Smooth muscle cell (in vitro differentiated cells): Measurements from ENCODE around the gene ZNF804B. TPM values are rescaled to one million over a fixed set of nuclear protein-coding genes. Genes with fewer than 3 reads are reported as not detected.

Experiments used
- DNase-seq: peaks from one replicate; lab custom pipeline; 2025; ENCODE audit not compliant: unreplicated experiment; lab: John Stamatoyannopoulos, UW
- H2AFZ ChIP-seq: fragments of 200-600 bp; sonication (generic); 2 replicates; pipeline ENCODE4 v1.6.0; 2016; ENCODE audit warnings: antibody characterized with exemption, low read depth, mild to moderate bottlenecking
- H3F3A ChIP-seq: fragments of 200-600 bp; sonication (generic); 2 replicates; pipeline ENCODE4 v1.6.0; 2017; ENCODE audit warnings: antibody characterized with exemption, low read depth
- H3K27ac ChIP-seq: fragments of 200-600 bp; sonication (generic); 2 replicates; pipeline ENCODE4 v1.5.1; 2016; ENCODE audit warnings: low read depth, mild to moderate bottlenecking
- H3K27me3 ChIP-seq: fragments of 200-600 bp; sonication (generic); 2 replicates; pipeline ENCODE4 v1.6.1; 2016; ENCODE audit warnings: low read depth, mild to moderate bottlenecking
- H3K36me3 ChIP-seq: fragments of 200-600 bp; sonication (generic); 2 replicates; pipeline ENCODE4 v1.5.1; 2016; ENCODE audit warnings: low read depth
- H3K4me1 ChIP-seq: fragments of 200-600 bp; sonication (generic); 2 replicates; pipeline ENCODE4 v1.5.1; 2016; ENCODE audit warnings: low read depth
- H3K4me2 ChIP-seq: fragments of 200-600 bp; sonication (generic); 2 replicates; pipeline ENCODE4 v1.6.0; 2016; ENCODE audit warnings: mild to moderate bottlenecking
- H3K4me3 ChIP-seq: fragments of 200-600 bp; sonication (generic); 2 replicates; pipeline ENCODE4 v1.5.1; 2016; ENCODE audit warnings: mild to moderate bottlenecking
- H3K79me2 ChIP-seq: fragments of 200-600 bp; sonication (generic); 2 replicates; pipeline ENCODE4 v1.6.0; 2016; ENCODE audit warnings: low read depth, mild to moderate bottlenecking
- H3K9ac ChIP-seq: fragments of 200-600 bp; sonication (generic); 2 replicates; pipeline ENCODE4 v1.6.0; 2016; ENCODE audit warnings: low read depth
- H3K9me3 ChIP-seq: fragments of 200-600 bp; sonication (generic); replicated peaks from 2 replicates; pipeline ENCODE4 v1.5.1; 2016; ENCODE audit warnings: low read depth
- H4K20me1 ChIP-seq: fragments of 200-600 bp; sonication (generic); 2 replicates; pipeline ENCODE4 v1.6.0; 2016; ENCODE audit warnings: low read depth
- WGBS: methylation state at CpG from one replicate; pipeline ENCODE4 v1.1.7; 2016; ENCODE audit warnings: low lambda C conversion rate; 5-methylcytosine and 5-hydroxymethylcytosine counted together
- polyA plus RNA-seq: library from polyadenylated mRNA; unstranded; fragments of >200 nt; fragmentation: Nextera tagmentation; extraction: Ambion mirVana; gene quantifications from 2 replicates; pipeline ENCODE4 v1.2.1, GENCODE V29; 2016
- total RNA-seq: library from RNA; depleted of rRNA; stranded (reverse); fragments of >200 nt; gene quantifications from 2 replicates; pipeline ENCODE4 v1.2.3, GENCODE V29; 2014
- TF ChIP-seq, protein P1 (sequence below): fragments of 200-600 bp; sonication (generic); IDR thresholded peaks from 2 replicates; pipeline ENCODE4 v1.5.1; 2017; ENCODE audit warnings: borderline replicate concordance, mild to moderate bottlenecking, antibody characterized with exemption; ENCODE audit not compliant: insufficient read depth, poor library complexity, severe bottlenecking

ZNF804B gene
- total and polyA plus RNA-seq, 2 experiments from 2014 or later, result not detected

DNA sequence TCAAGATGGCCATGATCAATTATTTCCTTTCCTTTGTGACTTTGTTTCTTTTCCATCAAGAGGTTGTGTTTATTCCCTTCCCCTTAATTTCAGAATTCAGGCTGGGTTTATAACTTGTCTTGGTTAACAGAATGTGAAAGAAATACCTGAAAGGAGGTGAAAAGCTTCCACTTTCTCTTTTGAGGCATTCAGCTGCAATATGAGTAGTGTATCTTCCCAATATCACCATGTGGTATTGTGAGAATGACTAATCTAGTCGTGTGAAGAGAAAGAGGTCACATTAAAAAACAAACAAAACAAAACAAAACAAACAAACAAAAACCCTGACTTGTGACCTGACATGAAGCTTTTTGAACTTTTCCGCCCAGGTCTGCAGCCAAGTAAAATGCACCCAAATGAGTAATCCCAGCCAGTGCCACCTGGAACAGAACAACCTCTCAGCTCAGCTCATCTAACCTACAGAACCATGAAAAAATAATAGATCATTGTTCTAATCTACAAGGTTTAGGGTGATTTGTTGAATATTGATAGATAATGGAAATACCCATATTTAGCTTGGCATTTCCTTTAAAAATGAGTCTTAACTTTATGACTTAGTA is 106.9 kb downstream of the ZNF804B start:
- no peak for DNase-seq
- Histone ChIP-seq H3K4me1 (no peaks in the 10 kb centered on the region), H2AFZ (no peak overlapping the region), H3K79me2 (no peaks in the 10 kb centered on the region), H3K27ac (no peak overlapping the region), H3K9me3 (no peaks in the 10 kb centered on the region), H3K27me3 (no peaks in the 10 kb centered on the region), H3K4me3 (no peak overlapping the region), H3K4me2 (no peak overlapping the region), H3K9ac (no peak overlapping the region), H3F3A (no peaks in the 10 kb centered on the region), H4K20me1 (no peaks in the 10 kb centered on the region), H3K36me3 (no peaks in the 10 kb centered on the region)
- TF ChIP-seq, protein P1, sequence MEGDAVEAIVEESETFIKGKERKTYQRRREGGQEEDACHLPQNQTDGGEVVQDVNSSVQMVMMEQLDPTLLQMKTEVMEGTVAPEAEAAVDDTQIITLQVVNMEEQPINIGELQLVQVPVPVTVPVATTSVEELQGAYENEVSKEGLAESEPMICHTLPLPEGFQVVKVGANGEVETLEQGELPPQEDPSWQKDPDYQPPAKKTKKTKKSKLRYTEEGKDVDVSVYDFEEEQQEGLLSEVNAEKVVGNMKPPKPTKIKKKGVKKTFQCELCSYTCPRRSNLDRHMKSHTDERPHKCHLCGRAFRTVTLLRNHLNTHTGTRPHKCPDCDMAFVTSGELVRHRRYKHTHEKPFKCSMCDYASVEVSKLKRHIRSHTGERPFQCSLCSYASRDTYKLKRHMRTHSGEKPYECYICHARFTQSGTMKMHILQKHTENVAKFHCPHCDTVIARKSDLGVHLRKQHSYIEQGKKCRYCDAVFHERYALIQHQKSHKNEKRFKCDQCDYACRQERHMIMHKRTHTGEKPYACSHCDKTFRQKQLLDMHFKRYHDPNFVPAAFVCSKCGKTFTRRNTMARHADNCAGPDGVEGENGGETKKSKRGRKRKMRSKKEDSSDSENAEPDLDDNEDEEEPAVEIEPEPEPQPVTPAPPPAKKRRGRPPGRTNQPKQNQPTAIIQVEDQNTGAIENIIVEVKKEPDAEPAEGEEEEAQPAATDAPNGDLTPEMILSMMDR, result no peak
- 68% methylated on average over 2 of the region's 2 CpGs for WGBS

- no peaks in the 10 kb centered on the region for H3K79me2 ChIP-seq
Observed at GRCh38 chr7:88867158-88867557, 107.7 kb downstream of the ZNF804B start.

DNA sequence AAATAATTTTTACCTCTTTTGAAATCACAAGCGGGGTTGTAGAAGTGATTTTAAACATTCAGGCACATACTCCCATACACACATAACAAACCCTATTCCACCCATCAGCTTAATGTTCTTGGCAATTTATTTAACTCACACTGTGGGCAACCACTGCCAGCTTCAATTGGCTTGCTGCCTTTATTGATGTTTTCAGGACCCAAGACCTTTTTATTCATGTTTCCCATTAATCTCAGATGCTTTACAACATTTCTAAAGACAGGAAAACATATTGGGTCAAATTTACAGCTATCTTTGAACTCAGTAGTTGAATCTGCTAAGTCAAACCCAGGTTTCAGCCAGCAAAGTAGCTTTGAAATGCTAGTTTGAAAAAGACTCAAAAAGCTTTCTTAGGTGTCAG is 109.0 kb downstream of the ZNF804B start:
- TF ChIP-seq, protein P1, result no peak
- Histone ChIP-seq H3K4me3 (no peak overlapping the region), H3K4me1 (no peaks in the 10 kb centered on the region), H3K9ac (no peak overlapping the region), H2AFZ (no peak overlapping the region), H3K36me3 (no peaks in the 10 kb centered on the region), H3K9me3 (no peaks in the 10 kb centered on the region), H3K27ac (no peak overlapping the region), H3K27me3 (no peaks in the 10 kb centered on the region), H3K4me2 (no peak overlapping the region), H4K20me1 (no peaks in the 10 kb centered on the region), H3F3A (no peaks in the 10 kb centered on the region), H3K79me2 (no peaks in the 10 kb centered on the region)
- 85% methylated on average over 1 of the region's 1 CpG for WGBS
- DNase-seq, result no peak

More at GRCh38 chr7:88867158-88867557, 107.7 kb downstream of the ZNF804B start:
- TF ChIP-seq, protein P1, result no peak
- H2AFZ ChIP-seq, result no peak overlapping the region
- H3F3A ChIP-seq, result no peaks in the 10 kb centered on the region
- no peaks in the 10 kb centered on the region for H3K4me1 ChIP-seq
- 66% methylated on average over 2 of the region's 2 CpGs for WGBS
- H3K4me2 ChIP-seq, result no peak overlapping the region
- H3K36me3 ChIP-seq, result no peaks in the 10 kb centered on the region
- H3K27me3 ChIP-seq, result no peaks in the 10 kb centered on the region
- H3K4me3 ChIP-seq, result no peak overlapping the region
- no peaks in the 10 kb centered on the region for H4K20me1 ChIP-seq
- no peak overlapping the region for H3K27ac ChIP-seq
- no peaks in the 10 kb centered on the region for H3K9me3 ChIP-seq
- DNase-seq, result no peak
- no peak overlapping the region for H3K9ac ChIP-seq

DNA sequence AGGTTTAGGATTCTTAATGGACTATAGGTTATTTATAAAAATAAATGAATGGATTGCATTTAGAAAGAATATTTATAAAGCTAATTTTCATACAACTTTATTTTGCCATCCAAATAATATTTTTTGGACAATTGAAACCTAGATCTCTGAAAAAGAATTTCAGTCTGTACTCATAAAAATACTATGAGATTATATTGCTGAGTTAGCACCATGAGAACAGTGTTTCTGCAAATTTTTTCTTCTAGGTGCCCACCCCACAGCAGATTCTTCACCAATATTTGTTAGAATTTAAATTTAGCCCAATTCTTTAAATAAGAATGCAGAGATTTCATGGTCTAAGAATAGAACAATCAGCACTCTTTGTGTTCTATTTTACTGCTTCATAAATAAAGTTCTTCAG is 121.6 kb downstream of the ZNF804B start:
- TF ChIP-seq, protein P1, result no peak
- no peaks in the 10 kb centered on the region for H4K20me1 ChIP-seq
- H3K9ac ChIP-seq, result no peak overlapping the region
- H3K4me1 ChIP-seq, result no peaks in the 10 kb centered on the region
- no peaks in the 10 kb centered on the region for H3K36me3 ChIP-seq
- no peak for DNase-seq
- no peaks in the 10 kb centered on the region for H3F3A ChIP-seq
- no peaks in the 10 kb centered on the region for H3K9me3 ChIP-seq
- H3K79me2 ChIP-seq, result no peaks in the 10 kb centered on the region
- H2AFZ ChIP-seq, result no peak overlapping the region
- no peak overlapping the region for H3K4me3 ChIP-seq
- H3K4me2 ChIP-seq, result no peak overlapping the region
- no peaks in the 10 kb centered on the region for H3K27me3 ChIP-seq
- H3K27ac ChIP-seq, result no peak overlapping the region
